HG02973 (cell line): ENCODE data around the gene CNKSR3.

Experiments
- ATAC-seq: cut with Tn5 transposase; IDR thresholded peaks from one replicate; pipeline ENCODE4 v1.9.1; 2021; ENCODE audit warnings: moderate library complexity; ENCODE audit not compliant: unreplicated experiment

CNKSR3 gene

GRCh38 chr6:154458565-154459470 lies 51.7 kb downstream of the CNKSR3 start:
- no peak for ATAC-seq

GRCh38 chr6:154457881-154458284 lies 52.6 kb downstream of the CNKSR3 start:
- no peak for ATAC-seq

GRCh38 chr6:154457046-154457713 lies 53.3 kb downstream of the CNKSR3 start:
- ATAC-seq, result no peak

GRCh38 chr6:154453329-154453728 lies 57.2 kb downstream of the CNKSR3 start:
- ATAC-seq, result no peak

- ATAC-seq, result no peak
Observed at GRCh38 chr6:154450498-154450897, 60.0 kb downstream of the CNKSR3 start.

GRCh38 chr6:154448448-154449096 lies 61.9 kb downstream of the CNKSR3 start:
- no peak for ATAC-seq

- ATAC-seq, result no peak
Observed at GRCh38 chr6:154447954-154448353, 62.5 kb downstream of the CNKSR3 start.

- ATAC-seq, result no peak
Observed at GRCh38 chr6:154446984-154447383, 63.5 kb downstream of the CNKSR3 start.

- ATAC-seq, result no peak
Observed at GRCh38 chr6:154445417-154445816, 65.1 kb downstream of the CNKSR3 start.

- no peak for ATAC-seq
Observed at GRCh38 chr6:154441995-154442310, 68.5 kb downstream of the CNKSR3 start.

- ATAC-seq, result no peak
Observed at GRCh38 chr6:154440422-154441043, 70.0 kb downstream of the CNKSR3 start.

GRCh38 chr6:154440022-154440421 lies 70.5 kb downstream of the CNKSR3 start:
- ATAC-seq, result no peak

GRCh38 chr6:154438882-154439415 lies 71.5 kb downstream of the CNKSR3 start:
- ATAC-seq, result no peak

GRCh38 chr6:154435400-154435945 lies 75.0 kb downstream of the CNKSR3 start:
- ATAC-seq, result no peak

- no peak for ATAC-seq
Observed at GRCh38 chr6:154434662-154435061, 75.8 kb downstream of the CNKSR3 start.

GRCh38 chr6:154433477-154434241 lies 76.8 kb downstream of the CNKSR3 start:
- no peak for ATAC-seq

GRCh38 chr6:154432533-154433476 lies 77.7 kb downstream of the CNKSR3 start:
- ATAC-seq, result no peak

GRCh38 chr6:154430481-154430919 lies 80.0 kb downstream of the CNKSR3 start:
- no peak for ATAC-seq

GRCh38 chr6:154429711-154430110 lies 80.8 kb downstream of the CNKSR3 start:
- ATAC-seq, result no peak
